Measurements from ENCODE around the gene NRXN2.

The NRXN2 gene

GRCh38 chr11:64758330-64759079, 35.5 kb upstream of the NRXN2 start:
- no peak for DNase-seq

GRCh38 chr11:64757549-64758329, 34.7 kb upstream of the NRXN2 start:
- DNase-seq = no peak

- DNase-seq = no peak
Observed at GRCh38 chr11:64755681-64756361, 32.8 kb upstream of the NRXN2 start.

- DNase-seq = no peak
Observed at GRCh38 chr11:64754919-64755662, 32.1 kb upstream of the NRXN2 start.

- DNase-seq = no peak
Observed at GRCh38 chr11:64754124-64754918, 31.3 kb upstream of the NRXN2 start.

GRCh38 chr11:64753380-64754123, 30.6 kb upstream of the NRXN2 start:
- DNase-seq = no peak

- DNase-seq = no peak
Observed at GRCh38 chr11:64753019-64753379, 30.0 kb upstream of the NRXN2 start.

- no peak for DNase-seq
Observed at GRCh38 chr11:64752175-64752970, 29.4 kb upstream of the NRXN2 start.

- no peak for DNase-seq
Observed at GRCh38 chr11:64751580-64751979, 28.6 kb upstream of the NRXN2 start.

GRCh38 chr11:64751136-64751535, 28.1 kb upstream of the NRXN2 start:
- DNase-seq = no peak

GRCh38 chr11:64750361-64751054, 27.5 kb upstream of the NRXN2 start:
- DNase-seq = peak in 1 of 2 donors; percentile 48

GRCh38 chr11:64747961-64748665, 25.1 kb upstream of the NRXN2 start:
- DNase-seq = no peak

GRCh38 chr11:64746486-64746885, 23.5 kb upstream of the NRXN2 start:
- no peak for DNase-seq

GRCh38 chr11:64745521-64746328, 22.7 kb upstream of the NRXN2 start:
- DNase-seq = peak; percentile 79 to 85

GRCh38 chr11:64745189-64745520, 22.2 kb upstream of the NRXN2 start:
- DNase-seq = peak; percentile 89 to 90

- DNase-seq = peak in 1 of 2 donors; percentile 56
Observed at GRCh38 chr11:64744544-64745188, 21.7 kb upstream of the NRXN2 start.

- DNase-seq = peak; percentile 87 to 88
Observed at GRCh38 chr11:64743591-64744543, 20.9 kb upstream of the NRXN2 start, which contains the start of gene RASGRP2. RASGRP2 (minus strand) TSS chr11:64744142; CDS start chr11:64742866, 1,276 bp downstream.
